ENCODE measurements around the gene SLC35F3.

DNA sequence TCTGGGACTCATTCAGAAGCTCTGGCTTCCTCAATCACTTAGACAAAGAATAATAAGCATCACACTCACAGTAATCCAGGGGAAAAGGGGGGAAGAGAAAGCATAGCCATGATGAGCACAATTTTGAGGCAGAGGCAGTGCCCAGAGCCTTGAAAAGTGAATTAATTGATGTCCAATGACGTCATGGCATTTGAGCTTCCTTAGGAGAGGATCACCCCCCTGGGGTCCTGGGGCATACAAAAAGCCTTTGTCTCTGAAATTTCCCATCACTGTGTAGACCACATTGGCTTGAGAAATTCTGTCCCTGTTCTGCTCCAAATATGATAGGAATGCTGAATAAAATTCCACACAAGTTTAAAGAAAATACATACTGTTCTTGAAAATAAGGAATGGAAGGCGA is 384.5 kb downstream of the SLC35F3 start:
- TF ChIP-seq POLR2AphosphoS5 (IDR thresholded peaks at IDR 0.05) (no peak), POLR2A (IDR thresholded peaks at IDR 0.05) (no peak)
